ENCODE results near the gene COL3A1.

DNA sequence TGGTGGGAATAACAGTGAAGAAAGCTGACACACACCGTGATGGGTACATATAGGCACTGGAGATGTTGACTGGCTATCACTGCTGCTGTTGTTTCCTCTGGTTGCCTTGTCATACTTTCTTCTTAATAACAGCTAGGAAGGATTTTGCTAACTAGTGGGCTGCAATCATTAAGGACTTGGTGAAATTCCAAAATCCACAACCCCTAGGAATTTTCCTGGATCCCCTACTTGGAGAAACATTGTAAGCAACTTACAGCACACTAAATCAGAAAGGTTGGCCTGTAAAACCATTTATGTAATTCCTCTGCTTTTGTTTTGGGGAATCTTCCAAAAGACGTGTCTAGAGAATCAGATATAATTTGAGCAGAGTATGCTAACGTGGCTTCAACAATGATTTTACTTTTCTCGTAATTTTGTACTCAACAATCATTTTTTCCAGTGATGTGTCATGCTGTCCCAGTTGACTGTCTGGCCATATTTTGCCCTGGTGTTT, 8.0 kb upstream of the COL3A1 start:
- TF ChIP-seq, protein P1, sequence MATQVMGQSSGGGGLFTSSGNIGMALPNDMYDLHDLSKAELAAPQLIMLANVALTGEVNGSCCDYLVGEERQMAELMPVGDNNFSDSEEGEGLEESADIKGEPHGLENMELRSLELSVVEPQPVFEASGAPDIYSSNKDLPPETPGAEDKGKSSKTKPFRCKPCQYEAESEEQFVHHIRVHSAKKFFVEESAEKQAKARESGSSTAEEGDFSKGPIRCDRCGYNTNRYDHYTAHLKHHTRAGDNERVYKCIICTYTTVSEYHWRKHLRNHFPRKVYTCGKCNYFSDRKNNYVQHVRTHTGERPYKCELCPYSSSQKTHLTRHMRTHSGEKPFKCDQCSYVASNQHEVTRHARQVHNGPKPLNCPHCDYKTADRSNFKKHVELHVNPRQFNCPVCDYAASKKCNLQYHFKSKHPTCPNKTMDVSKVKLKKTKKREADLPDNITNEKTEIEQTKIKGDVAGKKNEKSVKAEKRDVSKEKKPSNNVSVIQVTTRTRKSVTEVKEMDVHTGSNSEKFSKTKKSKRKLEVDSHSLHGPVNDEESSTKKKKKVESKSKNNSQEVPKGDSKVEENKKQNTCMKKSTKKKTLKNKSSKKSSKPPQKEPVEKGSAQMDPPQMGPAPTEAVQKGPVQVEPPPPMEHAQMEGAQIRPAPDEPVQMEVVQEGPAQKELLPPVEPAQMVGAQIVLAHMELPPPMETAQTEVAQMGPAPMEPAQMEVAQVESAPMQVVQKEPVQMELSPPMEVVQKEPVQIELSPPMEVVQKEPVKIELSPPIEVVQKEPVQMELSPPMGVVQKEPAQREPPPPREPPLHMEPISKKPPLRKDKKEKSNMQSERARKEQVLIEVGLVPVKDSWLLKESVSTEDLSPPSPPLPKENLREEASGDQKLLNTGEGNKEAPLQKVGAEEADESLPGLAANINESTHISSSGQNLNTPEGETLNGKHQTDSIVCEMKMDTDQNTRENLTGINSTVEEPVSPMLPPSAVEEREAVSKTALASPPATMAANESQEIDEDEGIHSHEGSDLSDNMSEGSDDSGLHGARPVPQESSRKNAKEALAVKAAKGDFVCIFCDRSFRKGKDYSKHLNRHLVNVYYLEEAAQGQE (IDR thresholded peaks at IDR 0.05; ENCODE audit: insufficient replicate concordance, low read depth) = no peak
- TF ChIP-seq, protein P2, sequence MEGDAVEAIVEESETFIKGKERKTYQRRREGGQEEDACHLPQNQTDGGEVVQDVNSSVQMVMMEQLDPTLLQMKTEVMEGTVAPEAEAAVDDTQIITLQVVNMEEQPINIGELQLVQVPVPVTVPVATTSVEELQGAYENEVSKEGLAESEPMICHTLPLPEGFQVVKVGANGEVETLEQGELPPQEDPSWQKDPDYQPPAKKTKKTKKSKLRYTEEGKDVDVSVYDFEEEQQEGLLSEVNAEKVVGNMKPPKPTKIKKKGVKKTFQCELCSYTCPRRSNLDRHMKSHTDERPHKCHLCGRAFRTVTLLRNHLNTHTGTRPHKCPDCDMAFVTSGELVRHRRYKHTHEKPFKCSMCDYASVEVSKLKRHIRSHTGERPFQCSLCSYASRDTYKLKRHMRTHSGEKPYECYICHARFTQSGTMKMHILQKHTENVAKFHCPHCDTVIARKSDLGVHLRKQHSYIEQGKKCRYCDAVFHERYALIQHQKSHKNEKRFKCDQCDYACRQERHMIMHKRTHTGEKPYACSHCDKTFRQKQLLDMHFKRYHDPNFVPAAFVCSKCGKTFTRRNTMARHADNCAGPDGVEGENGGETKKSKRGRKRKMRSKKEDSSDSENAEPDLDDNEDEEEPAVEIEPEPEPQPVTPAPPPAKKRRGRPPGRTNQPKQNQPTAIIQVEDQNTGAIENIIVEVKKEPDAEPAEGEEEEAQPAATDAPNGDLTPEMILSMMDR (IDR thresholded peaks at IDR 0.05; ENCODE audit: insufficient read depth, low read length) = no peak
- no peak for TF ChIP-seq POLR2AphosphoS5 (IDR thresholded peaks at IDR 0.05; ENCODE audit: low read depth)
- TF ChIP-seq SPI1 (IDR thresholded peaks at IDR 0.05; ENCODE audit: borderline replicate concordance, low read depth) = no peak
- TF ChIP-seq GABPA (IDR thresholded peaks at IDR 0.05; ENCODE audit: low read depth) = no peak

All from HL-60 (cell line).